ENCODE results near the gene TARDBP. TPM values are rescaled to one million over a fixed set of nuclear protein-coding genes. Genes with fewer than 3 reads are reported as not detected.

Gene TARDBP
- total RNA-seq, 1 donor from 2014 or later, result 112 TPM

Other genes starting within 250 kb of the TARDBP start
- gene CASZ1, start 216.0 kb upstream of the TARDBP start, total RNA-seq, result 63.6 TPM
- not detected for gene MASP2, start 34.6 kb downstream of the TARDBP start, total RNA-seq
- gene SRM, start 47.4 kb downstream of the TARDBP start, total RNA-seq, result 46.1 TPM
- gene EXOSC10, start 87.2 kb downstream of the TARDBP start, total RNA-seq, result 50.9 TPM
- gene ANGPTL7, start 176.7 kb downstream of the TARDBP start, total RNA-seq, result 1.1 TPM
- 32.3 TPM for gene MTOR, start 249.9 kb downstream of the TARDBP start, total RNA-seq